GM23338 (cell line): Measurements from ENCODE around the gene HAPLN2. TPM values are rescaled to one million over a fixed set of nuclear protein-coding genes. Genes with fewer than 3 reads are reported as not detected.

ENCODE experiments used
- ATAC-seq: fragments of 200-7000 bp; cut with Tn5 transposase; 3 replicates; pipeline ENCODE4 v1.9.1; 2020
- DNase-seq: peaks from one replicate; pipeline ENCODE4 v3.0.0-alpha.2; 2015; ENCODE audit warnings: low spot score
- H2AFZ ChIP-seq: fragments of 200-600 bp; sonication (generic); 2 replicates; pipeline ENCODE4 v1.8.0; 2016; ENCODE audit warnings: antibody characterized with exemption, mild to moderate bottlenecking, moderate library complexity
- H3F3A ChIP-seq: fragments of 200-600 bp; sonication (generic); replicated peaks from 2 replicates; pipeline ENCODE4 v1.8.0; 2017; ENCODE audit warnings: antibody characterized with exemption, mixed run types, low read depth
- H3K27ac ChIP-seq: fragments of 200-600 bp; sonication (generic); 2 replicates; pipeline ENCODE4 v1.6.1; 2016; ENCODE audit warnings: low read depth
- H3K27me3 ChIP-seq: fragments of 200-600 bp; sonication (generic); 2 replicates; pipeline ENCODE4 v1.8.0; 2016; ENCODE audit warnings: mild to moderate bottlenecking, mixed run types, moderate library complexity; ENCODE audit not compliant: insufficient read depth
- H3K36me3 ChIP-seq: fragments of 200-600 bp; sonication (generic); 2 replicates; pipeline ENCODE4 v1.8.0; 2016; ENCODE audit warnings: mild to moderate bottlenecking; ENCODE audit not compliant: insufficient read depth
- H3K4me1 ChIP-seq: fragments of 200-600 bp; sonication (generic); 2 replicates; pipeline ENCODE4 v1.8.0; 2016; ENCODE audit warnings: mild to moderate bottlenecking, moderate library complexity; ENCODE audit not compliant: insufficient read depth
- H3K4me2 ChIP-seq: fragments of 200-600 bp; sonication (generic); 2 replicates; pipeline ENCODE4 v1.7.1; 2017; ENCODE audit warnings: mixed run types
- H3K4me3 ChIP-seq: fragments of 200-600 bp; sonication (generic); 2 replicates; pipeline ENCODE4 v1.6.1; 2016; ENCODE audit warnings: mixed run types
- H3K79me2 ChIP-seq: fragments of 200-600 bp; sonication (generic); replicated peaks from 2 replicates; pipeline ENCODE4 v1.8.0; 2017; ENCODE audit warnings: mild to moderate bottlenecking; ENCODE audit not compliant: insufficient read depth
- H3K9me2 ChIP-seq: fragments of 200-600 bp; sonication (generic); 2 replicates; pipeline ENCODE4 v1.8.0; 2017; ENCODE audit not compliant: insufficient read depth
- H4K20me1 ChIP-seq: fragments of 200-600 bp; sonication (generic); replicated peaks from 2 replicates; pipeline ENCODE4 v1.8.0; 2017; ENCODE audit warnings: mild to moderate bottlenecking; ENCODE audit not compliant: insufficient read depth
- H3K27ac Mint-ChIP-seq: 2 replicates; pipeline ENCODE4 v1.8.0; 2020; ENCODE audit warnings: inconsistent platforms, mild to moderate bottlenecking, moderate library complexity, mixed read lengths
- H3K27me3 Mint-ChIP-seq: 3 replicates; pipeline ENCODE4 v1.8.0; 2022; ENCODE audit warnings: low read depth, mild to moderate bottlenecking, moderate library complexity, mixed read lengths, inconsistent platforms; ENCODE audit not compliant: insufficient read depth, poor library complexity
- H3K36me3 Mint-ChIP-seq: 3 replicates; pipeline ENCODE4 v1.8.0; 2021; ENCODE audit warnings: low read depth, mild to moderate bottlenecking, inconsistent platforms, moderate library complexity, mixed read lengths
- H3K4me1 Mint-ChIP-seq: 3 replicates; pipeline ENCODE4 v1.8.0; 2020; ENCODE audit warnings: mild to moderate bottlenecking, inconsistent platforms, mixed read lengths
- H3K4me3 Mint-ChIP-seq: 3 replicates; pipeline ENCODE4 v1.8.0; 2021; ENCODE audit warnings: moderate library complexity, mild to moderate bottlenecking, inconsistent platforms, mixed read lengths
- H3K9me3 Mint-ChIP-seq: 3 replicates; pipeline ENCODE4 v1.8.0; 2020; ENCODE audit warnings: moderate library complexity, mild to moderate bottlenecking, inconsistent platforms, mixed read lengths
- CREB1 ChIP-seq: fragments of 250-450 bp; sonication (Bioruptor Pico); IDR thresholded peaks from 2 replicates; pipeline ENCODE4 v1.5.0; 2020; ENCODE audit warnings: low read depth, mild to moderate bottlenecking, moderate library complexity
- EZH2 ChIP-seq: fragments of 200-600 bp; sonication (generic); IDR thresholded peaks from one replicate; pipeline ENCODE4 v1.8.0; 2017; ENCODE audit warnings: antibody characterized with exemption, mild to moderate bottlenecking, low read depth; ENCODE audit not compliant: unreplicated experiment
- NANOG ChIP-seq: IDR thresholded peaks from 2 replicates; pipeline ENCODE4 v1.6.1; 2016; ENCODE audit warnings: antibody characterized with exemption, borderline replicate concordance
- POLR2AphosphoS5 ChIP-seq: IDR thresholded peaks from 2 replicates; pipeline ENCODE4 v1.6.1; 2016; ENCODE audit warnings: antibody characterized with exemption, low read depth
- STAT1 ChIP-seq: IDR thresholded peaks from one replicate; pipeline ENCODE4 v1.6.1; 2016; ENCODE audit warnings: antibody characterized with exemption; ENCODE audit not compliant: unreplicated experiment
- ZNF462 ChIP-seq: fragments of 250-450 bp; sonication (Bioruptor Pico); IDR thresholded peaks from 2 replicates; pipeline ENCODE4 v1.5.0; 2020; ENCODE audit warnings: mild to moderate bottlenecking, moderate library complexity
- polyA plus RNA-seq: library from polyadenylated mRNA; unstranded; fragments of >200 nt; fragmentation: Nextera tagmentation; extraction: Ambion mirVana; gene quantifications from 2 replicates; pipeline ENCODE4 v1.2.1, GENCODE V29; 2016
- total RNA-seq: library from RNA; depleted of rRNA; stranded (reverse); fragments of >200 nt; shearing (Covaris generic); gene quantifications from 2 replicates; pipeline ENCODE4 v1.2.3, GENCODE V29; 2014
- TF ChIP-seq, protein P1 (sequence below): IDR thresholded peaks from 2 replicates; pipeline ENCODE4 v1.6.1; 2016; ENCODE audit warnings: antibody characterized with exemption

Gene HAPLN2
- total and polyA plus RNA-seq, 2 experiments from 2014 or later = 0.53 TPM; not detected in 1

GRCh38 chr1:156600733-156601121, 18.5 kb upstream of the HAPLN2 start (continued):
- TF ChIP-seq NANOG = no peak
- no peak for TF ChIP-seq EZH2
- TF ChIP-seq STAT1 = no peak
- no peak for TF ChIP-seq ZNF462 (CRISPR knock-in tag)
- no peak for TF ChIP-seq CREB1 (CRISPR knock-in tag)

- Mint-ChIP-seq H3K9me3 (no peaks in the 10 kb centered on the region), H3K36me3 (peaks cover 33% of the 10 kb centered on the region)
Observed at GRCh38 chr1:156601122-156601830, 17.9 kb upstream of the HAPLN2 start, which contains the start of gene GPATCH4. GPATCH4 (minus strand) TSS chr1:156601479.

More at GRCh38 chr1:156601122-156601830, 17.9 kb upstream of the HAPLN2 start, which contains the start of gene GPATCH4:
- peak within 1 kb of the TSS; percentile 98 for H3K27ac Mint-ChIP-seq
- peak; percentile 98 for DNase-seq
- H3F3A ChIP-seq = peaks cover 46% of the 10 kb centered on the region
- H3K4me1 Mint-ChIP-seq = peaks cover 10% of the 10 kb centered on the region; the same call in 2 of the 3 replicates
- peak within 1 kb of the TSS; percentile 97 for H3K4me3 Mint-ChIP-seq
- peaks cover 18% of the 10 kb centered on the region for H3K36me3 ChIP-seq
- ATAC-seq = peak; percentile 88
- H4K20me1 ChIP-seq = peaks cover 9% of the 10 kb centered on the region
- TF ChIP-seq POLR2AphosphoS5 (peak; percentile 87), NANOG (no peak), STAT1 (no peak), CREB1 (CRISPR knock-in tag) (peak; percentile 51; the same call in 1 of the 2 replicates)
- TF ChIP-seq, protein P1, sequence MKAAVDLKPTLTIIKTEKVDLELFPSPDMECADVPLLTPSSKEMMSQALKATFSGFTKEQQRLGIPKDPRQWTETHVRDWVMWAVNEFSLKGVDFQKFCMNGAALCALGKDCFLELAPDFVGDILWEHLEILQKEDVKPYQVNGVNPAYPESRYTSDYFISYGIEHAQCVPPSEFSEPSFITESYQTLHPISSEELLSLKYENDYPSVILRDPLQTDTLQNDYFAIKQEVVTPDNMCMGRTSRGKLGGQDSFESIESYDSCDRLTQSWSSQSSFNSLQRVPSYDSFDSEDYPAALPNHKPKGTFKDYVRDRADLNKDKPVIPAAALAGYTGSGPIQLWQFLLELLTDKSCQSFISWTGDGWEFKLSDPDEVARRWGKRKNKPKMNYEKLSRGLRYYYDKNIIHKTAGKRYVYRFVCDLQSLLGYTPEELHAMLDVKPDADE = peak; percentile 78
- H2AFZ ChIP-seq = peak within 1 kb of the TSS; percentile 94
- peaks cover 9% of the 10 kb centered on the region for H3K27me3 Mint-ChIP-seq
- H3K4me1 ChIP-seq = no peaks in the 10 kb centered on the region; the same call in 1 of the 2 replicates
- peak within 1 kb of the TSS; percentile 80 for H3K4me2 ChIP-seq
- no peaks in the 10 kb centered on the region for H3K27me3 ChIP-seq
- peak within 1 kb of the TSS; percentile 92 for H3K27ac ChIP-seq
- H3K9me2 ChIP-seq = no peaks in the 10 kb centered on the region
- peak within 1 kb of the TSS; percentile 96 for H3K4me3 ChIP-seq
- peaks cover 27% of the 10 kb centered on the region for H3K79me2 ChIP-seq
